Measurements from ENCODE around the gene IMMP1L. TPM values are rescaled to one million over a fixed set of nuclear protein-coding genes. Genes with fewer than 3 reads are reported as not detected.

IMMP1L gene
- total RNA-seq, 1 donor from 2014 or later, result 17.2 TPM

- no peaks in the 10 kb centered on the region for H3K4me1 Mint-ChIP-seq (ENCODE audit: low read depth, unreplicated experiment)
- Histone ChIP-seq H3K27me3 (ENCODE audit: insufficient read depth, low read length) (no peaks in the 10 kb centered on the region), H3K4me1 (ENCODE audit: insufficient read depth, low read length) (no peaks in the 10 kb centered on the region), H3K27ac (ENCODE audit: low read depth, low read length) (no peak overlapping the region), H3K79me2 (ENCODE audit: insufficient read depth, low read length) (no peaks in the 10 kb centered on the region), H2AFZ (ENCODE audit: low read depth, low read length) (no peak overlapping the region), H4K20me1 (ENCODE audit: insufficient read depth, low read length) (no peaks in the 10 kb centered on the region), H3K36me3 (ENCODE audit: insufficient read depth, low read length) (no peaks in the 10 kb centered on the region), H3K9ac (ENCODE audit: low read length) (no peak overlapping the region), H3K9me3 (ENCODE audit: insufficient read depth, low read depth, low read length) (no peaks in the 10 kb centered on the region), H3K4me2 (ENCODE audit: low read length) (no peak overlapping the region), H3K4me3 (ENCODE audit: insufficient read depth, low read depth, low read length) (no peak overlapping the region)
- H3K36me3 Mint-ChIP-seq (ENCODE audit: low read depth, unreplicated experiment), result peaks cover 11% of the 10 kb centered on the region
- H3K27me3 Mint-ChIP-seq (ENCODE audit: low read depth, unreplicated experiment), result no peaks in the 10 kb centered on the region
- DNase-seq (ENCODE audit: low read depth) (no peak), FAIRE-seq (no peak)
- no peak overlapping the region for H3K4me3 Mint-ChIP-seq (ENCODE audit: unreplicated experiment)
- TF ChIP-seq CTCF (IDR thresholded peaks at IDR 0.05; ENCODE audit: insufficient read depth, low read depth, low read length) (no peak), EZH2 (IDR thresholded peaks at IDR 0.05; ENCODE audit: insufficient read depth, low read length) (no peak)
- H3K9me3 Mint-ChIP-seq (ENCODE audit: unreplicated experiment), result peaks cover 16% of the 10 kb centered on the region
- no peak overlapping the region for H3K27ac Mint-ChIP-seq (ENCODE audit: unreplicated experiment)
Observed at GRCh38 chr11:31464436-31464835, 45.0 kb downstream of the IMMP1L start.

- H3K27me3 ChIP-seq (ENCODE audit: insufficient read depth, low read length), result no peaks in the 10 kb centered on the region
- FAIRE-seq, result no peak
- H3K9me3 Mint-ChIP-seq (ENCODE audit: unreplicated experiment), result no peaks in the 10 kb centered on the region
Observed at GRCh38 chr11:31455177-31455576, 54.2 kb downstream of the IMMP1L start.

More at GRCh38 chr11:31455177-31455576, 54.2 kb downstream of the IMMP1L start:
- H3K36me3 ChIP-seq (ENCODE audit: insufficient read depth, low read length), result peaks cover 4% of the 10 kb centered on the region
- no peak overlapping the region for H3K9ac ChIP-seq (ENCODE audit: low read length)
- H3K4me3 ChIP-seq (ENCODE audit: insufficient read depth, low read depth, low read length), result no peak overlapping the region
- no peak for DNase-seq (ENCODE audit: low read depth)
- no peak overlapping the region for H3K4me2 ChIP-seq (ENCODE audit: low read length)
- TF ChIP-seq CTCF (IDR thresholded peaks at IDR 0.05; ENCODE audit: insufficient read depth, low read depth, low read length) (no peak), EZH2 (IDR thresholded peaks at IDR 0.05; ENCODE audit: insufficient read depth, low read length) (no peak)
- H3K4me1 Mint-ChIP-seq (ENCODE audit: low read depth, unreplicated experiment), result no peaks in the 10 kb centered on the region
- no peaks in the 10 kb centered on the region for H3K9me3 ChIP-seq (ENCODE audit: insufficient read depth, low read depth, low read length)
- no peaks in the 10 kb centered on the region for H3K4me1 ChIP-seq (ENCODE audit: insufficient read depth, low read length)
- no peak overlapping the region for H3K27ac Mint-ChIP-seq (ENCODE audit: unreplicated experiment)
- H3K27me3 Mint-ChIP-seq (ENCODE audit: low read depth, unreplicated experiment), result no peaks in the 10 kb centered on the region
- H3K27ac ChIP-seq (ENCODE audit: low read depth, low read length), result no peak overlapping the region
- H2AFZ ChIP-seq (ENCODE audit: low read depth, low read length), result no peak overlapping the region
- no peak overlapping the region for H3K4me3 Mint-ChIP-seq (ENCODE audit: unreplicated experiment)
- no peaks in the 10 kb centered on the region for H3K79me2 ChIP-seq (ENCODE audit: insufficient read depth, low read length)
- no peaks in the 10 kb centered on the region for H4K20me1 ChIP-seq (ENCODE audit: insufficient read depth, low read length)
- H3K36me3 Mint-ChIP-seq (ENCODE audit: low read depth, unreplicated experiment), result no peaks in the 10 kb centered on the region

Data from astrocyte (in vitro differentiated cells and primary cell).